H9 (cell line): ENCODE data around the gene SP6. TPM values are rescaled to one million over a fixed set of nuclear protein-coding genes. Genes with fewer than 3 reads are reported as not detected.
A peak's percentile ranks its signal among the peaks of the same experiment; 100 is the strongest.

Experiments used
- DNase-seq: peaks from one replicate; pipeline ENCODE4 v3.0.0-alpha.2; 2017
- H2AFZ ChIP-seq: one replicate; pipeline ENCODE4 v1.6.1; 2013; ENCODE audit warnings: mild to moderate bottlenecking, low read length, control low read depth, moderate library complexity
- H2AK5ac ChIP-seq: 2 replicates; pipeline ENCODE4 v1.6.1; 2013; ENCODE audit warnings: low read length, control low read depth, mixed read lengths; ENCODE audit not compliant: insufficient read length
- H2BK120ac ChIP-seq: one replicate; pipeline ENCODE4 v1.6.1; 2013; ENCODE audit warnings: low read depth, mild to moderate bottlenecking, low read length, control low read depth, inconsistent platforms; ENCODE audit not compliant: poor library complexity, severe bottlenecking
- H2BK12ac ChIP-seq: 2 replicates; pipeline ENCODE4 v1.6.1; 2013; ENCODE audit warnings: low read length, control low read depth, mixed read lengths, low read depth; ENCODE audit not compliant: insufficient read length
- H2BK15ac ChIP-seq: 2 replicates; pipeline ENCODE4 v1.6.1; 2013; ENCODE audit warnings: low read depth, low read length, control low read depth
- H2BK20ac ChIP-seq: one replicate; pipeline ENCODE4 v1.6.1; 2013; ENCODE audit warnings: low read depth, mild to moderate bottlenecking, low read length, control low read depth, inconsistent platforms; ENCODE audit not compliant: poor library complexity, severe bottlenecking
- H2BK5ac ChIP-seq: 2 replicates; pipeline ENCODE4 v1.6.1; 2013; ENCODE audit warnings: low read length, control low read depth, mixed read lengths; ENCODE audit not compliant: insufficient read length
- H3K14ac ChIP-seq: 2 replicates; pipeline ENCODE4 v1.6.1; 2013; ENCODE audit warnings: low read length, control low read depth; ENCODE audit not compliant: insufficient read depth
- H3K18ac ChIP-seq: 2 replicates; pipeline ENCODE4 v1.6.1; 2013; ENCODE audit warnings: low read depth, mild to moderate bottlenecking, mixed read lengths, low read length, control low read depth; ENCODE audit not compliant: insufficient read length
- H3K23ac ChIP-seq: 2 replicates; pipeline ENCODE4 v1.6.1; 2013; ENCODE audit warnings: low read length, control low read depth, mixed read lengths, low read depth; ENCODE audit not compliant: insufficient read length
- H3K23me2 ChIP-seq: 2 replicates; pipeline ENCODE4 v1.6.1; 2013; ENCODE audit warnings: low read depth, mild to moderate bottlenecking, mixed read lengths, low read length, control low read depth; ENCODE audit not compliant: insufficient read length, poor library complexity, severe bottlenecking
- H3K27ac ChIP-seq: 2 replicates; pipeline ENCODE4 v1.5.1; 2013; ENCODE audit warnings: low read length, control low read depth, mixed read lengths, low read depth; ENCODE audit not compliant: insufficient read length
- H3K27me3 ChIP-seq: 2 replicates; pipeline ENCODE4 v1.6.1; 2013; ENCODE audit warnings: low read length, control low read depth, inconsistent platforms; ENCODE audit not compliant: insufficient read depth
- H3K4ac ChIP-seq: 2 replicates; pipeline ENCODE4 v1.6.1; 2013; ENCODE audit warnings: low read depth, mild to moderate bottlenecking, control low read depth, inconsistent platforms, low read length, moderate library complexity
- H3K4me1 ChIP-seq: 2 replicates; pipeline ENCODE4 v1.6.1; 2013; ENCODE audit warnings: low read length, control low read depth, inconsistent platforms; ENCODE audit not compliant: insufficient read depth
- H3K4me2 ChIP-seq: 2 replicates; pipeline ENCODE4 v1.6.1; 2013; ENCODE audit warnings: low read length, control low read depth, mixed read lengths; ENCODE audit not compliant: insufficient read length, insufficient read depth
- H3K56ac ChIP-seq: 2 replicates; pipeline ENCODE4 v1.6.1; 2013; ENCODE audit warnings: low read depth, mild to moderate bottlenecking, mixed read lengths, low read length, control low read depth; ENCODE audit not compliant: insufficient read length
- H3K79me1 ChIP-seq: 2 replicates; pipeline ENCODE4 v1.6.1; 2013; ENCODE audit warnings: low read depth, mild to moderate bottlenecking, moderate library complexity, low read length, control low read depth, inconsistent platforms; ENCODE audit not compliant: insufficient read depth, poor library complexity, severe bottlenecking
- H3K79me2 ChIP-seq: 2 replicates; pipeline ENCODE4 v1.6.1; 2013; ENCODE audit warnings: low read length, control low read depth, inconsistent platforms; ENCODE audit not compliant: insufficient read depth
- H3K9ac ChIP-seq: 2 replicates; pipeline ENCODE4 v1.6.1; 2013; ENCODE audit warnings: low read length, control low read depth, mixed read lengths; ENCODE audit not compliant: insufficient read length; ENCODE audit errors: extremely low read depth
- H3K9me3 ChIP-seq: one replicate; pipeline ENCODE4 v1.6.1; 2013; ENCODE audit warnings: low read depth, low read length, inconsistent platforms; ENCODE audit not compliant: control insufficient read depth
- H3T11ph ChIP-seq: one replicate; pipeline ENCODE4 v1.6.1; 2013; ENCODE audit warnings: mild to moderate bottlenecking, low read length, control low read depth, inconsistent platforms
- H4K20me1 ChIP-seq: one replicate; pipeline ENCODE4 v1.6.1; 2013; ENCODE audit not compliant: control insufficient read depth, insufficient read length, insufficient read depth
- H4K5ac ChIP-seq: 2 replicates; pipeline ENCODE4 v1.6.1; 2013; ENCODE audit warnings: low read depth, mild to moderate bottlenecking, mixed read lengths, low read length, control low read depth; ENCODE audit not compliant: insufficient read length
- H4K8ac ChIP-seq: replicated peaks from 2 replicates; pipeline ENCODE4 v1.6.1; 2013; ENCODE audit warnings: low read length, control low read depth, mixed read lengths, low read depth; ENCODE audit not compliant: insufficient read length
- H4K91ac ChIP-seq: 2 replicates; pipeline ENCODE4 v1.6.1; 2013; ENCODE audit warnings: low read depth, mild to moderate bottlenecking, moderate library complexity, mixed read lengths, low read length, control low read depth; ENCODE audit not compliant: insufficient read length
- H3K27ac Mint-ChIP-seq, 3 experiments: 2 replicates in 2 of 3; 3 replicates in 1 of 3; pipeline ENCODE4 v1.8.0; 2020 to 2021; ENCODE audit warnings: mixed read lengths in 3 of 3, mild to moderate bottlenecking in 1 of 3, moderate library complexity in 1 of 3
- H3K27me3 Mint-ChIP-seq: 2 replicates; pipeline ENCODE4 v1.8.0; 2021; ENCODE audit warnings: low read depth, mild to moderate bottlenecking, moderate library complexity, mixed read lengths
- H3K36me3 Mint-ChIP-seq, 3 experiments: 2 replicates in 2 of 3; 3 replicates in 1 of 3; pipeline ENCODE4 v1.8.0; 2020 to 2021; ENCODE audit warnings: low read depth in 3 of 3, mixed read lengths in 3 of 3; ENCODE audit not compliant: insufficient read depth in 1 of 3
- H3K4me1 Mint-ChIP-seq, 2 experiments: 2 replicates each; pipeline ENCODE4 v1.8.0; 2020; ENCODE audit warnings: mixed read lengths in 2 of 2
- H3K4me3 Mint-ChIP-seq, 2 experiments: 2 replicates in 1 of 2; 3 replicates in 1 of 2; pipeline ENCODE4 v1.8.0; 2020 to 2021; ENCODE audit warnings: mild to moderate bottlenecking in 2 of 2, mixed read lengths in 2 of 2, moderate library complexity in 1 of 2
- H3K9me3 Mint-ChIP-seq, 2 experiments: 2 replicates in 1 of 2; 3 replicates in 1 of 2; pipeline ENCODE4 v1.8.0; 2020; ENCODE audit warnings: mild to moderate bottlenecking in 2 of 2, mixed read lengths in 2 of 2, moderate library complexity in 1 of 2
- CTCF ChIP-seq: fragments of 200-600 bp; sonication (generic); conservative IDR thresholded peaks from 3 replicates; pipeline ENCODE4 v1.8.0; 2021; ENCODE audit warnings: antibody characterized with exemption, mild to moderate bottlenecking
- WGBS: extraction: QIAGEN DNeasy Blood & Tissue Kit; methylation state at CpG from one replicate; pipeline ENCODE4 v1.1.7; 2013; ENCODE audit warnings: missing lambda C conversion rate, low lambda C conversion rate, mixed read lengths; ENCODE audit not compliant: insufficient read length; ENCODE audit errors: extremely low coverage; 5-methylcytosine and 5-hydroxymethylcytosine counted together
- total RNA-seq: library from RNA; stranded (reverse); gene quantifications from 2 replicates; pipeline ENCODE4 v1.2.1, GENCODE V29; 2021

The SP6 gene
- total RNA-seq, 1 experiment from 2014 or later = 0.90 TPM

- DNase-seq = peak; percentile 21
- Histone ChIP-seq H3T11ph (no peak overlapping the region), H3K79me2 (no peaks in the 10 kb centered on the region), H4K8ac (no peak overlapping the region), H3K27ac (no peak overlapping the region), H3K27me3 (no peaks in the 10 kb centered on the region), H2BK120ac (no peak overlapping the region), H2BK20ac (no peak overlapping the region), H3K23me2 (no peaks in the 10 kb centered on the region), H2BK5ac (no peak overlapping the region), H3K79me1 (no peaks in the 10 kb centered on the region), H3K4me1 (no peaks in the 10 kb centered on the region), H2AFZ (no peak overlapping the region), H3K9me3 (no peaks in the 10 kb centered on the region), H2AK5ac (no peak overlapping the region), H3K56ac (no peak overlapping the region), H3K18ac (no peak overlapping the region), H4K20me1 (no peaks in the 10 kb centered on the region), H3K9ac (no peak overlapping the region), H4K5ac (no peak overlapping the region), H2BK12ac (no peak overlapping the region), H3K4ac (no peak overlapping the region), H2BK15ac (no peak overlapping the region), H3K23ac (no peak overlapping the region), H3K14ac (no peak overlapping the region), H3K4me2 (no peak overlapping the region), H4K91ac (no peak overlapping the region)
- H3K4me3 Mint-ChIP-seq = no peak overlapping the region
- WGBS = no CpG with 5 or more reads among the region's 2 CpGs
- H3K9me3 Mint-ChIP-seq = no peaks in the 10 kb centered on the region
- H3K4me1 Mint-ChIP-seq = no peaks in the 10 kb centered on the region
- no peak overlapping the region for H3K27ac Mint-ChIP-seq
- TF ChIP-seq CTCF = no peak
- peaks cover 40% of the 10 kb centered on the region for H3K27me3 Mint-ChIP-seq
- H3K36me3 Mint-ChIP-seq = no peaks in the 10 kb centered on the region
Measured at GRCh38 chr17:47797797-47798196, 53.2 kb downstream of the SP6 start.

Other genes starting within 250 kb of the SP6 start
- gene KPNB1, start 201.2 kb downstream of the SP6 start, total RNA-seq = 742 and 764 TPM in 2 replicates
- 33.2 and 33.6 TPM in 2 replicates for gene TBKBP1, start 157.0 kb downstream of the SP6 start, total RNA-seq
- gene TBX21, start 117.9 kb downstream of the SP6 start, total RNA-seq = not detected in 2 replicates
- 12.0 and 13.0 TPM in 2 replicates for gene OSBPL7, start 29.4 kb downstream of the SP6 start, total RNA-seq
- 67.2 and 68.4 TPM in 2 replicates for gene MRPL10, start 19.6 kb downstream of the SP6 start, total RNA-seq
- 0.29 and 0.31 TPM in 2 replicates for gene LRRC46, start 19.5 kb downstream of the SP6 start, total RNA-seq
- 34.0 and 38.6 TPM in 2 replicates for gene SCRN2, start 9.9 kb downstream of the SP6 start, total RNA-seq
- gene SP2, start 45.1 kb upstream of the SP6 start, total RNA-seq = 19.3 and 20.0 TPM in 2 replicates
- 6.7 and 7.3 TPM in 2 replicates for gene PNPO, start 90.4 kb upstream of the SP6 start, total RNA-seq
- not detected in 2 replicates for gene PRR15L, start 106.7 kb upstream of the SP6 start, total RNA-seq
- 144 and 149 TPM in 2 replicates for gene CDK5RAP3, start 120.0 kb upstream of the SP6 start, total RNA-seq
- 0.68 and 0.77 TPM in 2 replicates for gene COPZ2, start 186.6 kb upstream of the SP6 start, total RNA-seq
- 158 and 161 TPM in 2 replicates for gene NFE2L1, start 197.2 kb upstream of the SP6 start, total RNA-seq